GM23248 (cell line): Measurements from ENCODE around the gene MAPK8IP3.

Experiments
- EZH2 ChIP-seq: fragments of 200-600 bp; sonication (generic); IDR thresholded peaks from 2 replicates; pipeline ENCODE4 v1.6.1; 2018; ENCODE audit warnings: antibody characterized with exemption, mild to moderate bottlenecking; ENCODE audit not compliant: insufficient read depth, poor library complexity, severe bottlenecking
- EZH2phosphoT487 ChIP-seq: fragments of 200-600 bp; sonication (generic); IDR thresholded peaks from 2 replicates; pipeline ENCODE4 v1.6.1; 2018; ENCODE audit warnings: antibody characterized with exemption, moderate library complexity, mild to moderate bottlenecking, low read depth; ENCODE audit not compliant: insufficient read depth

GRCh38 chr16:1676661-1677060 is 29.3 kb upstream of the MAPK8IP3 start:
- TF ChIP-seq EZH2phosphoT487 (no peak), EZH2 (no peak)
